ENCODE measurements around the gene EPHA8. TPM values are rescaled to one million over a fixed set of nuclear protein-coding genes. Genes with fewer than 3 reads are reported as not detected.

EPHA8 gene
- total RNA-seq, 2 donors from 2014 or later: not detected

DNA sequence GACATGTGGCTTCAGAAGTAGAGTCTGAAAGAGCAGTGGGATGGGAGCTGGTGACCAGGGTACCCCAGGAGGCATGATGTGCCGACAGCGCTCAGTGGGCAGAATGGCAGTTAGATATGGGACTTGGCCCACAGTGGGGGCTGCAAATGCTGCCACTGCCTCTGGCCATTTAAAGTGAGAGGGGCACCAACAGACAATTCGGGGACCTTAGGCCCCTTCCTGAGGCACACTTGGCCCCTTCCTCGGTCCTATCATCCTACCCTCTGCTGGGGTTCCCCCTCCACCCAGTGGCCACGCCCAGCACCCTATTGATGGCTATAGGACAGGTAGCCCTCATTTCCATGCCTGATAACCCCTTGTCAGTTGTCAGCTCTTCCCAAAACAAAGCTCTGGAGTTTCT lies 36.6 kb upstream of the EPHA8 start:
- H3K27ac ChIP-seq: no peak overlapping the region
- TF ChIP-seq, protein P1, sequence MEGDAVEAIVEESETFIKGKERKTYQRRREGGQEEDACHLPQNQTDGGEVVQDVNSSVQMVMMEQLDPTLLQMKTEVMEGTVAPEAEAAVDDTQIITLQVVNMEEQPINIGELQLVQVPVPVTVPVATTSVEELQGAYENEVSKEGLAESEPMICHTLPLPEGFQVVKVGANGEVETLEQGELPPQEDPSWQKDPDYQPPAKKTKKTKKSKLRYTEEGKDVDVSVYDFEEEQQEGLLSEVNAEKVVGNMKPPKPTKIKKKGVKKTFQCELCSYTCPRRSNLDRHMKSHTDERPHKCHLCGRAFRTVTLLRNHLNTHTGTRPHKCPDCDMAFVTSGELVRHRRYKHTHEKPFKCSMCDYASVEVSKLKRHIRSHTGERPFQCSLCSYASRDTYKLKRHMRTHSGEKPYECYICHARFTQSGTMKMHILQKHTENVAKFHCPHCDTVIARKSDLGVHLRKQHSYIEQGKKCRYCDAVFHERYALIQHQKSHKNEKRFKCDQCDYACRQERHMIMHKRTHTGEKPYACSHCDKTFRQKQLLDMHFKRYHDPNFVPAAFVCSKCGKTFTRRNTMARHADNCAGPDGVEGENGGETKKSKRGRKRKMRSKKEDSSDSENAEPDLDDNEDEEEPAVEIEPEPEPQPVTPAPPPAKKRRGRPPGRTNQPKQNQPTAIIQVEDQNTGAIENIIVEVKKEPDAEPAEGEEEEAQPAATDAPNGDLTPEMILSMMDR (IDR thresholded peaks at IDR 0.05): no peak
- H3K27me3 ChIP-seq: no peaks in the 10 kb centered on the region
- no peak overlapping the region for H3K4me3 ChIP-seq
- peaks cover 0 to 21% of the 10 kb centered on the region in 2 donors for H3K4me1 ChIP-seq
- DNase-seq (ENCODE audit: low spot score): no peak
- H3K9me3 ChIP-seq: no peaks in the 10 kb centered on the region
- peaks cover 53% of the 10 kb centered on the region for H3K36me3 ChIP-seq

DNA sequence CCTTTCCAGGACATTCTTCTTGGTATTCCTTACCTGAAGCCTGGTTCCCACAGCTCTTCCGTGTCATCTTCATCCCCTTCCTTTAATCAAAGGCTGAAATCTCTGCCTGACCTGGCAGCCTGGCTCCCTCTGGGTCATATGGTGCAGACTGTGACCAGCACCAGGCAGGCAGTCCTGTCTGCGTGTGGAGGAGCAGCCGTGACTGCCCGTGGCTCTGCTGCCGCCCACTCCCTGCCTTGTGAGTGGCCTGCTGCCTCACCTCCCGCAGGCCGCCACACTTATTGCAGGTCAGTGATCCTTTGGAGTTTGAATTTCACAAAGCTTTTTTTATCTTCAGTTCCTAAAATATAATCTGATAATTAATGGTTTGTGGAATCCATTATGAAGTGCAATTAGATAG lies 36.2 kb upstream of the EPHA8 start:
- no peak overlapping the region for H3K27ac ChIP-seq
- H3K4me3 ChIP-seq: no peak overlapping the region
- H3K27me3 ChIP-seq: no peaks in the 10 kb centered on the region
- H3K4me1 ChIP-seq: peaks cover 0 to 25% of the 10 kb centered on the region in 2 donors
- TF ChIP-seq, protein P1 (IDR thresholded peaks at IDR 0.05): no peak
- H3K36me3 ChIP-seq: peaks cover 49% of the 10 kb centered on the region
- DNase-seq (ENCODE audit: low spot score): no peak
- H3K9me3 ChIP-seq: no peaks in the 10 kb centered on the region

DNA sequence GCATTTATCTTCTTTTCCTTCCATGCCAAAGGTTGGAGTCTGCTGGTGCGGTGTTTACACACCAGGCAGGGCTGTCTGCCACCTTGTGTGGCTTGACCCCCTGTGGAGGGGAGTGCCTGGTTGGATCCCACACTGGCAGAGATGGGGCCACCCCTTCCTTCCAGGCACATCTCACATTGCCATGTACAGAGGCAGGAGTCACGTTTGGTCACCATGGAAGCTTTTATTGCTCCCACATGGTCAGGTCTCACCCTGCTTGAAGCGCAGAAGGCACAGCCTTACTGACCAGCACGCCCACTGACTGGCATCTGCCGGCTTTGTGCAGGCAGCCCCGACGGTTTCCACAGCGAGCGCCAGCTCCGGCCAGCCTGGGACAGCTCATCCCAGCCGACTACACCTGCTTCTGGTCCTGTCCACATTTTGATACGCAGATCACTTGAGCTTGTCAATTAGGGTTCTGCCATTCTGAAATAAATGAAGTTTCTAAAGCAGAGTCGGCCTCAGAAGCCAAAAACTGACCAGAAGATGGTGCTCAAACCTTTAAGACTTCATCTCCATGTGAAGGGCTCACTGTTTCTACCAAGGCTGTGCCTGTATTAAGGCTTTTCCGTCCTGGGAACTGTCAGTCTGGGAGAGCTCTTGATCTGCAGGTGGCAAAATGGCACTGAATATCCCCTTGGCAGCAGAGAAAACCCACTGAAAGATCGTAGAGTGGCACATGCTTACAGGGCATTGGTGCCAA lies 35.6 kb upstream of the EPHA8 start:
- Histone ChIP-seq H3K27ac (no peak overlapping the region), H3K36me3 (peaks cover 44% of the 10 kb centered on the region), H3K9me3 (no peaks in the 10 kb centered on the region), H3K27me3 (no peaks in the 10 kb centered on the region), H3K4me1 (peaks cover 0 to 27% of the 10 kb centered on the region in 2 donors), H3K4me3 (no peak overlapping the region)
- DNase-seq (ENCODE audit: low spot score): no peak
- TF ChIP-seq, protein P1 (IDR thresholded peaks at IDR 0.05): peak in 1 of 2 donors; percentile 21

DNA sequence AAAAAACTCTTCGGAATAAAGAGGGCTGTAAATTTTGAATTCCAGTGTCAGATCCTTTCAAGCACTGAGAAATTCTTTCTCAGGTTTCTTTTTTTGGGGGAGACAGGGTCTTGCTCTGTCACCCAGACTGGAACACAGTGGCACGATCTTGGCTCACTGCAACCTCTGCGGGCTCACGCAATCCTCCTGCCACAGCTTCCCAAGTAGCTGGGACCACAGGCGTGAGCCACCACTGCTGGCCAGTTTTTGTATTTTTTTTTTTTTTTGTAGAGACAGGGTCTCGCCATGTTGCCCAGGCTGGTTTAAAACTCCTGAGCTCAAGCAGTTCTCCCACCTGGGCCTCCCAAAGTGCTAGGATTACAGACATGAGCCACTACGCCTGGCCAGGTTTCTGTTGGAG lies 34.8 kb upstream of the EPHA8 start:
- no peaks in the 10 kb centered on the region for H3K9me3 ChIP-seq
- no peak overlapping the region for H3K4me3 ChIP-seq
- peaks cover 42% of the 10 kb centered on the region for H3K36me3 ChIP-seq
- TF ChIP-seq, protein P1 (IDR thresholded peaks at IDR 0.05): no peak
- DNase-seq (ENCODE audit: low spot score): no peak
- H3K4me1 ChIP-seq: peaks cover 0 to 27% of the 10 kb centered on the region in 2 donors
- no peak overlapping the region for H3K27ac ChIP-seq
- H3K27me3 ChIP-seq: no peaks in the 10 kb centered on the region

DNA sequence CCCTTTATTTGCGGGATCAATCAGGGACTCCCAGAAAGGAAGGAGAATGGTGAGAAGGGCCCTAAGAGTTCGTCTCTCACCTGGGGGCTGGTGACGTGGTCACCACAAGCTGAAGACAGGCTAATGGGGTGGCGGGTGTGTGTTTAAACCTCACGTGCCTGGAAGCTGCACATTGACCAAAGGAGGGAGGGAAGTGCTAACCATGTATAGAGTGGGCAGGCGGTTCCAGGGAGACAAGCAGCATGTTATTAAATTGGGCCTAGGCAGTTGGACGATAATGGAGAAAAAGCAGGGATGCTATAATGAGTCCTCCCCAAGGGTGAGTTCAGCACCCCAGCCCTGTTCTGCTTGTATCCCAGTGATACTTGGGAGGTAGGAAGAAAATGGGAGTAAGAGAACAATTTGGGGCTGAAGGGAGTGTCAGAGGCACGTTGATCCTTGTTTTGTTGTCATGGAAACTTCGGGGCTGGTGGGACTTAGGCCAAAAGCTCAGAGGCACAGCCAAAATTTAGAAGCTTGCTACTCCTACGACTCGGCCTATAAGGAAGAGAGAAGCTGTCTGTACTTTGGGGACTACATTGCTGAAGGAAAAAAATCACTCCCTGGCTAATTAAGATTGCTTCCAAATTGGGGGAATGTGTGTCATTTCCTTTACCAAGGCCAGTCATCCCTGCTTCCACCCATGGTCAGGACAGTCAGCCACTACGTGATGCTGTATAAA lies 33.2 kb upstream of the EPHA8 start:
- H3K4me1 ChIP-seq: peaks cover 0 to 27% of the 10 kb centered on the region in 2 donors
- H3K4me3 ChIP-seq: no peak overlapping the region
- H3K9me3 ChIP-seq: no peaks in the 10 kb centered on the region
- no peaks in the 10 kb centered on the region for H3K27me3 ChIP-seq
- TF ChIP-seq, protein P1 (IDR thresholded peaks at IDR 0.05): no peak
- peaks cover 28% of the 10 kb centered on the region for H3K36me3 ChIP-seq
- peak overlapping the region; percentile 9 to 55 for H3K27ac ChIP-seq
- peak; percentile 69 for DNase-seq (ENCODE audit: low spot score)

Data from right atrium auricular region (tissue), 2 donors.